Mesodermal cell (in vitro differentiated cells): Measurements from ENCODE around the gene FARP1.
A peak's percentile ranks its signal among the peaks of the same experiment; 100 is the strongest.

Experiments
- H3K27ac ChIP-seq: 2 replicates; pipeline ENCODE4 v1.7.0; 2013; ENCODE audit warnings: mild to moderate bottlenecking, low read depth, low read length, moderate library complexity; ENCODE audit not compliant: severe bottlenecking
- H3K36me3 ChIP-seq: 2 replicates; pipeline ENCODE4 v1.7.1; 2013; ENCODE audit warnings: mild to moderate bottlenecking, low read length, moderate library complexity; ENCODE audit not compliant: control insufficient read depth, insufficient read depth
- H3K4me1 ChIP-seq: one replicate; pipeline ENCODE4 v1.7.1; 2013; ENCODE audit warnings: mild to moderate bottlenecking, low read length; ENCODE audit not compliant: insufficient read depth, control insufficient read depth, poor library complexity, severe bottlenecking
- H3K4me3 ChIP-seq: 2 replicates; pipeline ENCODE4 v1.7.0; 2013; ENCODE audit warnings: low read length, control low read depth, mild to moderate bottlenecking; ENCODE audit not compliant: insufficient read depth, poor library complexity, severe bottlenecking; ENCODE audit errors: extremely low read depth
- H3K9me3 ChIP-seq: 2 replicates; pipeline ENCODE4 v1.7.1; 2013; ENCODE audit warnings: mild to moderate bottlenecking, low read length, moderate library complexity; ENCODE audit not compliant: control insufficient read depth
- whole genome bisulfite sequencing, 2 experiments: methylation state at CpG; one replicate each; pipeline ENCODE4 v1.1.5; 2013; ENCODE audit warnings: missing lambda C conversion rate in 2 of 2; ENCODE audit not compliant: insufficient coverage in 2 of 2; 5-methylcytosine and 5-hydroxymethylcytosine counted together

FARP1 gene

DNA sequence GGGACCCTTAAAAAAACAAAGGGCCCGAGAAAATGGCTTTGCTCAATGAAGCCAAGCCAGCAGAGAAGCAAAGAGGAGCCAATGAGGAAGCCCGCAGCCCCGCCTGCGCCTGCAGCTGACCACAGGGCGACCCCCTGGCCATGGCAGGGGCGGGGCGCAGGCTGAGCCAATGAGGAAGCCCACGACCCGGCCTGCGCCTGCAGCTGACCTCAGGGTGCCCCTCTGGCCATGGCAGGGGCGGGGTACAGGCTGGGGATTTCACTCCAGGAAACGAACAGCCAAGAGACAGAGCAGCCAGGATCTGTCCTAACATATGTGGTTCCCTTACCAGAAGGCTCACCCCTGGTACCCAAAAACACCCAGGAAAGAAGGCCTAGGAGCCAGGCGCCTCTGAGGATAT is 332.6 kb downstream of the FARP1 start:
- WGBS, 2 experiments, result 12 to 16% methylated on average over 10 to 11 of the region's 13 CpGs
- peaks cover 39% of the 10 kb centered on the region for H3K36me3 ChIP-seq
- peak overlapping the region; percentile 30 for H3K27ac ChIP-seq
- no peaks in the 10 kb centered on the region for H3K9me3 ChIP-seq
- peaks cover 37% of the 10 kb centered on the region for H3K4me1 ChIP-seq
- no peak overlapping the region for H3K4me3 ChIP-seq

DNA sequence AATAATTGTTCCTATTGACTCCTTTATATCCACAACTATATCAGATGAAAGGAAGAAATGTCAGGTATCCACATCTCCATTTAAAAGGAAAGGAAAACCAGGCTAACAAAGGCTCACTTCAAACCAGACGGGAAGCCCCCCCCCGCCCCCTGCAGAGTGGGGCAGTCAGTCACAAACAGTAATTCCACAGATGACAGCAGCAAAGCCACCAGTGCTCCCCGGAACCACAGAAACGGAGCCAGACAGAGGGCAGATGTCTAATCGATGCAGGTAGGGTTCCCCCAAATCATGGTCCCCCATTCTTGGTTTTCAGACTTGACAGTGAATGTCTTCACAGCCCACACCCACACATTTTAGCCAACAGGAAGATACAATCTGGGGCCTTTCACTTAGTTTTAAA is 333.2 kb downstream of the FARP1 start:
- H3K27ac ChIP-seq, result peak overlapping the region; percentile 82
- H3K4me3 ChIP-seq, result no peak overlapping the region
- WGBS, 2 experiments, result 7% methylated on average over 3 of the region's 5 CpGs; no CpG with 5 or more reads in 1 of the 2 experiments
- H3K4me1 ChIP-seq, result peaks cover 43% of the 10 kb centered on the region
- no peaks in the 10 kb centered on the region for H3K9me3 ChIP-seq
- peaks cover 40% of the 10 kb centered on the region for H3K36me3 ChIP-seq

DNA sequence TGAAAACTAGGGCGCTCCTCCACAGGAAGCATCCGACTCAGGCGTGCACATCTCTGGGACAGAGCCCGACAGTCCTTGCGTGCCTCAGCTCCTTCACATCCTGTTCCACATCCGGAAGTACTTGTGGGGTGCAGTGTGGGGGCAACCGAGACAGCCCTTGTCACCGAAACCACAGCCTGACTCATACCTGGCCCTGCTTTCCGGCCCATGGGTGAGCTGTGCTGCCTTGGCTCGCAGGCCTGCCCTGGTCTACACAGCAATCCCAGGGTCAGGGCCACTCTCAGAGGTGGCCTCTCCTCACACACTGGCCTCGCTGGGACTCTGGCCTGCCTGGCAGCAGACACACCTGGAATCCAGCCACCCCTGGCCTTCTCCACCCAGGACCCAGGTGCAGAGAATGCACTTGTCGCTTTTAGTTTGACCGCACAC is 333.7 kb downstream of the FARP1 start:
- peaks cover 38% of the 10 kb centered on the region for H3K36me3 ChIP-seq
- peaks cover 45% of the 10 kb centered on the region for H3K4me1 ChIP-seq
- H3K4me3 ChIP-seq, result no peak overlapping the region
- peak overlapping the region; percentile 82 for H3K27ac ChIP-seq
- no peaks in the 10 kb centered on the region for H3K9me3 ChIP-seq
- 43 to 44% methylated on average over 11 to 12 of the region's 13 CpGs for WGBS, 2 experiments

DNA sequence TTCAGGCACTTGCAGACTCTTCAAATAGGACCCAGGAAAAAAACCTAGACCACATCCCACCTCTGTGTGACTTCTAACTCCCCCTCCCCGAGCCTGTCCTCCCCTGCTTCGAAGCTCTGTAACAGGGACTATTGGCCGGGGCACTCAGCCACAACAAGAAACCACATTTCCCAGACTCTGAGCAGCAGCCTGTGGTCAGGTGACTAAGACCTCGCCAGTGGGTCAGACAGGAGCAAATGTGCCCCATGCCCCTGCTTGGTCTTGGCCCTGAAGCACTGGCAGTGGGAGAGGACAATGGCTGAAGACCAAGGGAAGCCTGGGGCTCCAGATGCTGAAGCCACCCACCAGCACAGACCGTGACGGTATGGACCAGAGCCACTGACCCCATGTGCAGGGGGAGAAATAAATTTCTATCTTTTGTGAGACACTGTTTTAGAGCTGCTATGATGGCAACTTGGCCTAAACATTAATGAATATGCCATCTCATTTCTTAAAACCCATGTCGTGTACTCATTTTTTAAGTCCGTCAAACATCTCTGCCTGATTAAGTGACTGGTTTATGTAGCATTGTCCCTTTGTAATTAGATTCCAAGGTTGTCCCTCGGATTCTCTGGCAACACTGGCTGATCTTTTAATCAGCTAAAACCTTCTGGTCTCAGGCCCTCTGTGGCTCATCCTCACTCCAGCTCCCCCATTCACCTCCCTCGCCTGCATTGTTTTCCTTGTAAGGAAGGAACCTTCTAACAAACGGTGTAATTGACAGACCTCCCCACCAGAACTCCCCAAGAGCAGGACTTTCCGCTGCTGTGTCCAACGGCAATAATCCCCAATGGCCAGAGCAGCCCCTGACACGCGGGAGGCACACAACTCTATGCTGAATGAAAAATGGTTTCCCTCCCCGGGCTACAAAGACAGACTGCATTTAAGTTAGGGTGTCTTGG is 335.6 kb downstream of the FARP1 start:
- H3K27ac ChIP-seq, result peak overlapping the region; percentile 41
- no peak overlapping the region for H3K4me3 ChIP-seq
- 71 to 75% methylated on average over 15 of the region's 16 CpGs for WGBS, 2 experiments
- no peaks in the 10 kb centered on the region for H3K9me3 ChIP-seq
- H3K36me3 ChIP-seq, result peaks cover 25% of the 10 kb centered on the region
- H3K4me1 ChIP-seq, result peaks cover 56% of the 10 kb centered on the region

DNA sequence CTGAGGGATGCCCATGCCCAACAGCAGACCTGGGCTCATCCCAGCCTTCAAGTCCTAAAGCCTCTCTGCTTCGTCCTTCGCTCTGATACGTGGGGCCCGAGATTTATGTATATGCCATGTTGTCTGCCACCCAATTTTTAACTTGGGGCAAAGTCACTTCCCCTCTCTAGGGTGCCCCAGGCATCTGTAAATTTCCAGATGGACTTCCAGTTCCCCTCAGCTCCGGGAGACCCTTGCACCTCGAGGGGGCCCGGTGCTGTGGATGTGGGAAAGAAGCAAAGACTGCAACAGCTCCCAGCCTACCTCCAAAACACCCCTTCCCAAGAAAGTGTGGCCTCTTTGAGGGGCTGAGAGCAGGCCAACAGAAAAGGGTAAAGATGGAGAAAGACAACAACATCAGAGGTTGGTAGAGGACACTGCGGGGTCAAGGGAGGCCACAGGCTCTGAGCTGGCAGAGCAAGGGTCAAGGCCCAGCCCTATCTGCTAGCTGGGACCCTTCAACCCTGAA is 336.7 kb downstream of the FARP1 start:
- 92 to 100% methylated on average over 5 of the region's 8 CpGs for WGBS, 2 experiments
- Histone ChIP-seq H3K27ac (no peak overlapping the region), H3K4me3 (no peak overlapping the region), H3K9me3 (no peaks in the 10 kb centered on the region), H3K4me1 (peaks cover 65% of the 10 kb centered on the region), H3K36me3 (peaks cover 14% of the 10 kb centered on the region)

DNA sequence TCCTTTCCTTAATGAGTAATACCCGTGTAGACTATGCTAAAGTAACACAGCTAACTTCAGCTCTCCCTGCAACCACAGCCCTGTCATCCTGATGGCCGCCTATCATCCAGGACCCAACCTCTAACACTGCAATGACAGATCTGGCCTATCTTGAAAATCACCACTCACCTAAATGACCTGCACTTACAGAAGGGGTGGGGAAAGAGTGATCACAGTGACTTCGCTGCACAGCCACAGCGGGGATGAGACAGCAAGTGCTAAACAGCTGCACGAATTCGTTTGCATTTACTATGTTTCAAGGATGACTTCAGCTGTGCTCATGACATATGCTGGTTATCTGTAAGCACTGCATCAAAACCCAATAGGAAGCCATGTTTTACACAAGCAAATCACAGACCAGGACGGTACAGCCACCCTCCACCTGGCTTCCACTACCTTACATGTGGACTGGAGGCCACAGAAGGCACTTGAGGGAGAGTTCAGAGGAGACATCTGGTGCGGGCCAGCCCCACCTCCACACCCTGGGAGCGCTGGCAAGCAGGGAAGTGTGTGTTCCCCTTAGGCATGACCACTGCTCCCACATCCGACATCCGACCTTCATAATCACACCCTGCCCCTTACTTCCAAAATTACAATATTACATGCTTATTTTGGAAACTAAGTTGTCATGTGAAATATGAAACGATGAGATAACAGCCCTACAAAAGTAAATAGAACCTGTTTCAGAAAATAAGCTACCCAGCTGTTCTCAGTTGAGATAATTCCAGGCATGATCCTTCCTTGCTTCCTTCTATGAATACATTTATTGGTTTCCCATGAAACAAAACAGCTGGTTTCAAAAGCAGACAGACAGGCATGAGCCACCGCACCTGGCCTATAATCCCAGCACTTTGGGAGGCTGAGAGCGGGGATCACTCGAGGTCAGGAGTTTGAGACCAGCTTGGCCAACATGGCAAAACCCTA is 338.3 kb downstream of the FARP1 start:
- Histone ChIP-seq H3K9me3 (no peaks in the 10 kb centered on the region), H3K4me3 (no peak overlapping the region), H3K4me1 (peaks cover 73% of the 10 kb centered on the region), H3K27ac (no peak overlapping the region), H3K36me3 (peaks cover 8% of the 10 kb centered on the region)
- 83 to 94% methylated on average over 10 to 12 of the region's 15 CpGs for WGBS, 2 experiments

DNA sequence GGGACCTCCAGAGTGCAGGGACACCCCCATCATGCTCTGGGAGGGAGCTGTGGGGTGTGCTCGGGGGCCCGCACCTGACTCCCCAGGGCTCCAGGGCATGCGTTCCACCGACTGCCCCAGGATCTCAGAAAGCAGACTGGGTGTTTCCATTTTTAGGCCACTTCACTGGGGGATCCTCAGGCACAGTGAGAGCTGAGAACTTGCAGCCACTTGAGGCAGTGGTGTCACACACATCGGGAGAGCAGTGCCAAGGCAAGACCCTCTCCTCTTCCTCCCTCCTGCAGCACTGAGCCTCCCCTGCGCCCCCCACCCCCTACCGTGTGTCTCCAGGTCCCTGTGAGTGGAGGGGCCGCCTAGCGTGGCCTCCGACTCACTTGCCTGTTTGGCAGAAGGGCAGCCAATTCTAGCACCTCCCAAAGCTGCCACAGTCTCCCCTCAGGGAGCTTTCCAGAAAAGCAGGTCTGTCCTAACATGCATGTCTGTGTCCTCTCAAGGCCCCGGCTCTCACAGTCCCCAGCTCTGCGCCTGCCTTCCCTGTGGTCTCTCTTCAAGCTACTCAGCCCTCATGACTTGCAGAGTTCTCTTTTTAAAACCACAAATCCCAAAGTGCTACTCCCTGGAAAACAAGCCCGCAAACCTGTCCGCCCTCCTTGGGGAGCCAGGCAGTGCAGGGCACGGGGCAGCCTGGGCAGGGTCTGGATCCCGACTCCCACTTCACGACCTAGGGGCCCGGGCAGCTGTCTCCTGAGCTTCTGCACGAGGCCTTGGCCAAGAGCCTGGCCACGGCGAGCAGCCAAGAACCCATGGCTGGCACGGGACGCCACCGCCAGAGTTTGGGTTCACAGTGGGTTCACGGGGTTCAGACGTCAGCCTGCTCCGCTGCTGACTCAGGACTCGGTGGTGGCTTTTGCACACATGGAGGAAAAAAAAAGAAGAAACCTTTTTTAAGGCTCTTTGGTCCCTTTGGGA is 339.9 kb downstream of the FARP1 start:
- WGBS, 2 experiments, result 84 to 87% methylated on average over 24 to 28 of the region's 28 CpGs
- Histone ChIP-seq H3K4me1 (peaks cover 72% of the 10 kb centered on the region), H3K27ac (no peak overlapping the region), H3K9me3 (no peaks in the 10 kb centered on the region), H3K36me3 (peaks cover 8% of the 10 kb centered on the region), H3K4me3 (no peak overlapping the region)

DNA sequence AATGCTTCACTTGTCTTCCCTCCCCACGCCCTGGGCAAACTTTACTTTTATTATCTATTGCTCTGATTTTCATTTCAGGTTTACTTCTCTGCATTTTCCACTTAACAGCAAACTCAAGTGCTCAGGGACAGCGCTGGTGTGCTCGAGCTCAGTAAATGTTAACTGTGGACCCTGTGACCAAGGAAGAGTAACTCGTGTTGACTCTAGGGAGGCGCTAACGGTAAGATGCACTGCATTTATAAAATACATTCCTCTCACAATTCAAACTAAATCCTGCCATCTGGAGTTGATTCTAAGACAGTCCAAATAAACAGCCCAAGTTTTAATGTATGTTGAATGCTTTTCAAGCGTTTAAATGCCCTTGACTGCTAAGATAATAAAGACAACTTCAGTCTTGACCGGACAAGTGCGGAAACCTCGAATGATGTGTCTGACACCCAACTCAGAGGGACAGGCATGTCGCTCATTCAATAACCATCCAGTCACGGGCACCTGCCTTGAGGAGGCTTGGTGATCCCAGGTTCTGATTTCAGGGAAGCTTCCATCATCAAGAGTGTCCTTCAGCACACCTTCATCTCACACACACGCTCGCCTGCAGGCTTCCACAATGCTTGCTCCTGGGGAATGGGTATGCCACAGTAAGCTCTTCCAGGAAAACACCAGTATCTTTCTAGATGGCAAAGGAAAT is 340.9 kb downstream of the FARP1 start:
- Histone ChIP-seq H3K4me1 (peaks cover 65% of the 10 kb centered on the region), H3K27ac (peak overlapping the region; percentile 99), H3K9me3 (no peaks in the 10 kb centered on the region), H3K4me3 (no peak overlapping the region), H3K36me3 (peaks cover 8% of the 10 kb centered on the region)
- 92 to 95% methylated on average over 10 to 12 of the region's 14 CpGs for WGBS, 2 experiments

DNA sequence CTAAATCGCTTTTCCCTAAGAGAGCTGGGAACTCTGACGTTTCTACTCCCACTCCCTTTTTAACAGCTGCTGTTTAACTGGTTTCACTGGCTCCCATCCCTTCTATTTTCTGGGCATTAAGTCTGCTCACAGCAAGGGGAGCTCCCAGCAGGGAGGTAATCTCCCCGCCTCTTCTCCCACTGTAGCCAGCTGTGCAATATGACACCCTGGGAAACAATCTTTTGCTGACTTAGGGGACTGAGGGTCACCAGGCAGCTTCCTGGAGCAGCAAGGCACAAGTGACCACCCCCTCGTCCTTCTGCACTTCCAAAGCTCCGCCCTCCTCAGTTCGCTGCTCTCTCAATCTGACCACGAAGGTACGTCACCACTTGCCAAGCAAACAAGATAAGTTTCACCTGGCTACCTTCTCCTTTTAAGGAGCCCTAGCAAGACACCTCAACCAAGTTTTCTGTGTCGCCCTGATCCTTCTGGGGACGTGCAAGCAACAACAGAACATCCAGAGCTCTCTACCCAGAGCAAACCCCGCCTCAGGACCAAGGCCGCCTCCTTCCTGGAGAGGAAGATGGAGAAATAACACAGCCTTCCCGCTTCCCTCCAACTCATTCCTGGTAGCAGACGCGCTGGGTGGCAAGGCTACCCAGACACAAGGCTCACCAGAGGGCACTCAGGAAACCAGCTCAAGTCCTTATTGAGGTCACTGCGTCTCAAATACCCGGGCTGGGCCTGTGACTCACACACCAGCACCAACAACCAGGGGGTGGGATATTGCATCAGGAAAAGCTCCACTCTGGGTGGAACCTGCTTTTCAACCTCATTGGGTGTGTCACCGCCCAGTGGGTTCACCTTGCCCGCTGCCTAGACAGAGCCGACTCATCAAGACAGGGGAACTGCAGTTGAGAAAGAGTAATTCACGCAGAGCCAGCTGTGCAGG is 341.7 kb downstream of the FARP1 start:
- Histone ChIP-seq H3K27ac (peak overlapping the region; percentile 99), H3K4me3 (peak overlapping the region; percentile 18), H3K9me3 (no peaks in the 10 kb centered on the region), H3K36me3 (peaks cover 8% of the 10 kb centered on the region), H3K4me1 (peaks cover 58% of the 10 kb centered on the region)
- WGBS, 2 experiments, result 26 to 27% methylated on average over 14 to 16 of the region's 21 CpGs
